ENCODE measurements around the gene XYLT2. TPM values are rescaled to one million over a fixed set of nuclear protein-coding genes. Genes with fewer than 3 reads are reported as not detected.
A peak's percentile ranks its signal among the peaks of the same experiment; 100 is the strongest.

XYLT2 gene
- total and polyA plus RNA-seq, 7 donors: 2.8 to 6.3 (median 4.0) TPM

GRCh38 chr17:50318501-50319285 is 27.2 kb upstream of the XYLT2 start:
- intact Hi-C loops (cut with DNase I): no loop called here
- ATAC-seq (peak; percentile 62 to 77 (median 75)), DNase-seq (no peak)
- Histone ChIP-seq H3K4me3 (no peak overlapping the region), H3K9me3 (no peaks in the 10 kb centered on the region), H3K27ac (no peak overlapping the region), H3K27me3 (ENCODE audit: insufficient read depth in 3 of 3, low read length in 2 of 3) (no peaks in the 10 kb centered on the region), H3K36me3 (ENCODE audit: insufficient read depth in 1 of 2, low read depth in 1 of 2) (no peaks in the 10 kb centered on the region), H3K4me1 (peaks cover 4% of the 10 kb centered on the region)
- 29 to 43% (median 36%) methylated on average over 10 of the region's 10 CpGs for WGBS, 3 donors
- TF ChIP-seq CTCF (IDR thresholded peaks at IDR 0.05): no peak

GRCh38 chr17:50319306-50320004 is 26.5 kb upstream of the XYLT2 start:
- no peak for DNase-seq
- Histone ChIP-seq H3K4me1 (peaks cover 4% of the 10 kb centered on the region), H3K27ac (no peak overlapping the region), H3K9me3 (no peaks in the 10 kb centered on the region), H3K27me3 (ENCODE audit: insufficient read depth in 3 of 3, low read length in 2 of 3) (no peaks in the 10 kb centered on the region), H3K36me3 (ENCODE audit: insufficient read depth in 1 of 2, low read depth in 1 of 2) (no peaks in the 10 kb centered on the region), H3K4me3 (no peak overlapping the region)
- intact Hi-C loops (cut with DNase I): no loop called here
- 43 to 60% (median 46%) methylated on average over 12 of the region's 12 CpGs for WGBS, 3 donors
- no peak for TF ChIP-seq CTCF (IDR thresholded peaks at IDR 0.05)
- ATAC-seq: no peak

- no peak overlapping the region for H3K27ac ChIP-seq
- no peak for ATAC-seq
- no peaks in the 10 kb centered on the region for H3K9me3 ChIP-seq
- TF ChIP-seq CTCF (IDR thresholded peaks at IDR 0.05): no peak
- WGBS, 3 donors: 58 to 70% (median 61%) methylated on average over 7 of the region's 7 CpGs
- H3K4me1 ChIP-seq: peaks cover 4% of the 10 kb centered on the region
- DNase-seq: no peak
- no peak overlapping the region for H3K4me3 ChIP-seq
- no peaks in the 10 kb centered on the region for H3K36me3 ChIP-seq (ENCODE audit: insufficient read depth in 1 of 2, low read depth in 1 of 2)
- H3K27me3 ChIP-seq (ENCODE audit: insufficient read depth in 3 of 3, low read length in 2 of 3): no peaks in the 10 kb centered on the region
- intact Hi-C loops (cut with DNase I): no loop called here
These were observed 23.7 kb upstream of the XYLT2 start for GRCh38 chr17:50322271-50322670.

GRCh38 chr17:50323060-50323459 is 22.9 kb upstream of the XYLT2 start:
- Histone ChIP-seq H3K27me3 (ENCODE audit: insufficient read depth in 3 of 3, low read length in 2 of 3) (no peaks in the 10 kb centered on the region), H3K4me1 (peaks cover 5% of the 10 kb centered on the region), H3K4me3 (no peak overlapping the region), H3K9me3 (no peaks in the 10 kb centered on the region), H3K36me3 (ENCODE audit: insufficient read depth in 1 of 2, low read depth in 1 of 2) (no peaks in the 10 kb centered on the region), H3K27ac (no peak overlapping the region)
- DNase-seq (no peak), ATAC-seq (no peak)
- intact Hi-C loops (cut with DNase I): no loop called here
- TF ChIP-seq CTCF (IDR thresholded peaks at IDR 0.05): no peak
- 69 to 78% (median 70%) methylated on average over 5 of the region's 5 CpGs for WGBS, 3 donors
